GM12874 (cell line): Measurements from ENCODE around the gene RGS8.

Source experiments
- CTCF ChIP-seq: IDR thresholded peaks from 2 replicates; pipeline ENCODE4 v1.5.1; 2011; ENCODE audit warnings: low read depth, mild to moderate bottlenecking, control low read depth, low read length, moderate library complexity; ENCODE audit not compliant: insufficient read depth

Gene RGS8

GRCh38 chr1:182667848-182668505 is 16.4 kb downstream of the RGS8 start:
- no peak for TF ChIP-seq CTCF

GRCh38 chr1:182666706-182667105 is 17.7 kb downstream of the RGS8 start:
- TF ChIP-seq CTCF = no peak

- TF ChIP-seq CTCF = no peak
Observed at GRCh38 chr1:182664296-182664695, 20.1 kb downstream of the RGS8 start.

DNA sequence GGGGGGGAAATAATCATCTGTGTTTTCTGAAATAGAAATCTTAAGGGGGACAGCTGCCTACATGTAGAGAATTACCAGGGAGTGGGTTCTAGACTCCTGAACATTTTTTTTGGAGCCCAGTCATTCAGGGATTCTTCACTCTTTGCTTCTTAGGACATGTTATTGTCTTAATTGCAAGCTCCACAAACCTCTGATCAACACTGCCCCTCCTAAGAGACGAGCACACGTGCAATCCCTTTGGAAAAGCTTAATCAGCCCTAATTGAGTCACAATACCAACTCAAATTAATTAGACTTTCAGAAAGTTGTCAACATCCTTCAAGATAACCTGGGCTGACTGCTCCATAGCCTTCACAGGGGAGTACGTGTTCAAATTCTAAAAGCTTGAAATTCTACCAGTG is 21.4 kb downstream of the RGS8 start:
- TF ChIP-seq CTCF = no peak

DNA sequence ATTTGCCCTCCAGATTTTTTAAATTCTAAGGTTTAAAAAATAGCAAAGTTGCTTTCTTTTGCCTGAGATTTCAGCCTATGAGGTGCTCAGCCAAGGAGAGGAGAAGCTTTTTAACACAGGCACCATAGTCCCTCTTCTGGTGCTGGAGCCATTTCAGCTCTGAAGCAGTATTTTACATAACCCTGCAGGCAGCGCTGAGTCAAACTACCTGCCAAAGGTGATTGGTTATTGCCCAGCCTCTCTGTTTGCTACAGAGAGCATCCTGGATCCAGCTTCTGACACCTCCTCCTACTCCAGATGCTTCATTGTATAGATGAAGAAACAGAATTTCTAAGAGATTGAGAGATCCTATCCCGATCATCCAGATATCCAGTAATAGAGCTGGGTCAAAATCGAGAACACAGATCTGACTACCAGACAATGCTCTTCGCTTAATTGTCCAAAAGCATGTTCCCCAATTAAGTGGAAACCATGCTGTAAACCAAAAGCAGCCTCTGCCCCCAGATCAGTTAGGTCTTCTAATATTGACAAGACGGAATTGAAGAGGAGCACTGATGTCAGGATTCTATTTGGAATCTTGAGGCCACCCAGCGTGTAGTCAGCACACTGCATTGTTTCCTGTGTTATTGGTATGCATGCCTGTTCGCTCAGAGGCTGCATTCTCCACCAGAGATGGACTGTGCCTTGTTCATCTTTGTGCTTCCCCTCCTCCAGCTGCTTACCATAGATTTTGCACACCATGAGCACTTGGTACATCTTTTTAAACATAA is 22.1 kb downstream of the RGS8 start:
- no peak for TF ChIP-seq CTCF

DNA sequence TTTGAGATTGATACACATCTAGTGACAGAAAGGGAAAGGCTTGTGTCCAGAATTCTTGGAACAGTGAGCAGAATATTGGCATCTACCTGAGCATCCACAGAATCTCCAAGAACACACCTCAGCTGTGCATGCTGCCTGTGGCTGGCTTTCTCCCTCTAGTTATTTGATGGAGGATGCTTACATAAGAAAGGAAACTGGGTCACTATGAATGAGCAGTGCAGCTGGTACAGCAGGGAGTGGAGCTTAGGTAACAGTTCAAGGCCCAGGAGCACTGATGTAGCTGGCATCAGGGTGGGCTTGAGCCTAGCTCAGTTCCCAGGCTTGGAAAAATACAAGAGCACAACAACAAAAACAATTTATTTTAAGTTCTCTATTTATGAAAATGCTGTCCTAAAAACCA is 26.3 kb downstream of the RGS8 start:
- TF ChIP-seq CTCF = no peak

DNA sequence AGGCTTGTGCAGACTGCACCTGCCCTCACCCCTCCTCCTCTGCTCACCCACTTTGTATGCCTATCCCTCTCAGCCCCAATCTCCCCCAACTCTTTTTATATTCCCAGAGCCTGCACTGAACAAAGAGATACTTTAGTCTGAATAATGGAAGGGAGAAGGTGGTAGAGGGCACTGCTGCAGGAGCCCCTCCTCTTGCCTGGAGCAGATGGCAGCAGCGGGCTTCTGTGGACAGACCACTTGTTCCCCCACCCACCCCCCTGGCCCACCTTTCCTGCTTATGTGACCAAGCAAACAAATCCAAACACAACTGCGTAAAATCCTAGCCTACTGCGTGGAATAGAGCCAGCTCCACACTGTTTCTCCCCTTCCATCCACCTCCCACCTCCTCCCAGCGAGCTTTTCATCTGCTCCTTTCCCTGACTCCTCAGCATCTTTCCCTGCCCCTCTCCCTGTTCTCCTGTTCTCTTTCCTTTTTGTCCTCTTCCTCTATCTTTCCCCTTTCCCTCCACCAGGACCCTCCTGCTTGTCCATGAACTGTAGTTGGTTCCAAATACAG is 27.5 kb downstream of the RGS8 start:
- TF ChIP-seq CTCF = no peak
